Measurements from ENCODE around the gene UST.
"Not testable (repeated sequence)": the region's sequence is repeated elsewhere in the genome, so short reads cannot be mapped to it uniquely, and the experiment has no call there.

UST gene

GRCh38 chr6:148866657-148867268 is 119.9 kb downstream of the UST start:
- no peak for DNase-seq (ENCODE audit: low read depth in 1 of 2, low spot score in 1 of 2)

- DNase-seq (ENCODE audit: low read depth in 1 of 2, low spot score in 1 of 2) = no peak
Observed at GRCh38 chr6:148867862-148868261, 121.0 kb downstream of the UST start.

DNA sequence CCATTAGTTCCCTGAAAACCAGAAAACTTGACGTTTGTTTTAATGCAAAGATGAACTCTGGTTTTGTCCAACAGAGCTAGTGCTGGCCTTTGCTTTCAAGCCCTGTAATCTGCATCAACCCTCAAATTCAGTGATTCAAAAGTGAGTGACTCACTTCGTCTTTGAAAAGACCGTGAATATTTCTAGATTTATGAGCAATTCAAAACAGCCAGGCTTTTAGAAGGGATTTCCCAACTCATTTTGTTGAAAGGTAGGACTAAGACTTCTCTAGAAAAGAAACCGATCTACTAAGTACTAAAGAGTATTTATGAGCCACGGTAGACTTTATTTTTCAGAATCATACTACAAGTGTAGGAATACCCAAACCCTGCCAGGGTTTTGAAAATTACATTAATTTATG is 121.5 kb downstream of the UST start:
- no peak for DNase-seq (ENCODE audit: low read depth in 1 of 2, low spot score in 1 of 2)

DNA sequence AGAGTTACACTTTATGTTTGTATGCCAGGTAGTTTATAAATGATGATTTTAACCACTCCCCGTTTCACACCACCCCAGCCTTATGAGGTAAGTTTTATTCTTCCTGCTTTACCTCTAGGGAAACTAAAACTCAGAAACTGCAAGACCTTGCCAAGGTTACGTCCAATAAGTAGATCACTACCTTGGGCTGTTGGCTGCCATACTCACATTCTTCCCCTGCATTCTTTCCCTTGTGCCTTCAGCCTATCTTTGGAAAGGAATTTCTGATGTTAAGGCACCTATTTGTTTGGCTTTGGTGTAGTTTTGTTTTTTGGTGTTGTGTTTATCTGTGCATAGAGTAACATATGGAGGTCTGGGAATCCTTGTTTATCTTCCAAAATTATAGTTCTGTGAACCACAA is 122.1 kb downstream of the UST start:
- DNase-seq (ENCODE audit: low read depth in 1 of 2, low spot score in 1 of 2) = no peak

- DNase-seq (ENCODE audit: low read depth in 1 of 2, low spot score in 1 of 2) = no peak
Observed at GRCh38 chr6:148869585-148869984, 122.8 kb downstream of the UST start.

GRCh38 chr6:148873154-148873553 is 126.3 kb downstream of the UST start:
- no peak for DNase-seq (ENCODE audit: low read depth in 1 of 2, low spot score in 1 of 2)

- DNase-seq (ENCODE audit: low read depth in 1 of 2, low spot score in 1 of 2) = no peak
Observed at GRCh38 chr6:148873868-148874267, 127.0 kb downstream of the UST start.

DNA sequence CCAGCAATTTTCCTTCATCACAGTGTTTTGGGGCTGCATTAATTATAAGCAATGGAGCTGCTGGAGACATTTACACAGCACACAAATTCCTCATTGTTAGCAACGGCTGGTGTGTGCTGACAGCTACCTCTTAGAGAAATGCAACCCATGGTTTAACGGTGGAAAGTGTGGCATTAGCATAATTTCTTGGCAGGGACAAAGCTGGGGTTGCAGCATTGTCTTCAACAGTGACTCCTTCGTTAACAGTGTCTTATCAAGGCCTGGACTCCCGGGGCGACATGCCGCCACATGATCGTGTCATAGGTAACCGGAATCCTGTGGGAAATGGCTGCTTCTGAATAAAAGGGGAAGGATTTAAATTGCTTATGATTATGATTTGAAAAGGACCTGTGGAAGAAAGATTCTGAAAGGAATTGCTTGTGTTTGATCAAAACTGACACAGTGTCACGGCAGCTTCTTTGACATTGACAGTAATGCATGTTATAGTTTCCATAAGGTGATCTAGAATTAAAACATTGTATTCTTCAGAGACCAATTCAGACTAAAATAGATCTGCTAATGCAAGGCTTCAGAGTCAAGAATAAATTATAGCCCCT is 128.0 kb downstream of the UST start:
- no peak for DNase-seq (ENCODE audit: low read depth in 1 of 2, low spot score in 1 of 2)

- no peak for DNase-seq (ENCODE audit: low read depth in 1 of 2, low spot score in 1 of 2)
Observed at GRCh38 chr6:148878683-148879082, 131.9 kb downstream of the UST start.

DNA sequence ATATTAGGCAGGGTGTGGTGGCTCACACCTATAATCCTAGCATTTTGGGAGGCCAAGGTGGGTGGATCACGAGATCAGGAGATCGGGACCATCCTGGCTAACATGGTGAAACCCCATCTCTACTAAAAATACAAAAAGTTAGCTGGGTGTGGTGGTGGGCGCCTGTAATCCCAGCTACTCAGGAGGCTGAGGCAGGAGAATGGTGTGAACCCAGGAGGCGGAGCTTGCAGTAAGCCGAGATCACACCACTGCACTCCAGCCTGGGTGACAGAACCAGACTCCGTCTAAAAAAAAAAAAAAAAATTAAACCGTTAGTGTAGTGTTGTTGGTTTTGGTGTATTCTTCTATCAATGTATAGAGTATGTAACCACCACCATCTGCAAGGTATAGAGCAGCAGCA is 133.9 kb downstream of the UST start:
- DNase-seq (ENCODE audit: low read depth in 1 of 2, low spot score in 1 of 2) = not testable (repeated sequence)

- DNase-seq (ENCODE audit: low read depth in 1 of 2, low spot score in 1 of 2) = no peak
Observed at GRCh38 chr6:148881593-148882311, 134.9 kb downstream of the UST start.

DNA sequence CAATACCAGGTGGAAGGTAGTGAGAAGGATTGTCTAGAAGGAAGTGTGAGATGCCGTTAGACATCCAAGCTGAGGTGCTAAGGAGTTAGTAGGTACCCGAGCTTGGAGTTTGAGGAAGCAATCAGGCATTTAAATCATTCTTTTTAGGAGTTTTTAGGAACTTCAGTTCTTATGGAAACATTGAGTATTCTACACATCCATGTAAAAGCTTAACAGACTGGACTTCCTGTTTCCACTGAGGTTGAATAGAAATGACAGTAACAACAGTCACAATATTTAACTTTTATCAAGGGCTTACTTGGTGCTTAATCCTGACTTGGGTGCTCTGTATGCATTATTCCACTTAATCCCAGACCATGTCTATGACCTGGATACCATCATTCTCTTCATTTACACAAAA is 136.4 kb downstream of the UST start:
- no peak for DNase-seq (ENCODE audit: low read depth in 1 of 2, low spot score in 1 of 2)

GRCh38 chr6:148884461-148884860 is 137.6 kb downstream of the UST start:
- no peak for DNase-seq (ENCODE audit: low read depth in 1 of 2, low spot score in 1 of 2)

DNA sequence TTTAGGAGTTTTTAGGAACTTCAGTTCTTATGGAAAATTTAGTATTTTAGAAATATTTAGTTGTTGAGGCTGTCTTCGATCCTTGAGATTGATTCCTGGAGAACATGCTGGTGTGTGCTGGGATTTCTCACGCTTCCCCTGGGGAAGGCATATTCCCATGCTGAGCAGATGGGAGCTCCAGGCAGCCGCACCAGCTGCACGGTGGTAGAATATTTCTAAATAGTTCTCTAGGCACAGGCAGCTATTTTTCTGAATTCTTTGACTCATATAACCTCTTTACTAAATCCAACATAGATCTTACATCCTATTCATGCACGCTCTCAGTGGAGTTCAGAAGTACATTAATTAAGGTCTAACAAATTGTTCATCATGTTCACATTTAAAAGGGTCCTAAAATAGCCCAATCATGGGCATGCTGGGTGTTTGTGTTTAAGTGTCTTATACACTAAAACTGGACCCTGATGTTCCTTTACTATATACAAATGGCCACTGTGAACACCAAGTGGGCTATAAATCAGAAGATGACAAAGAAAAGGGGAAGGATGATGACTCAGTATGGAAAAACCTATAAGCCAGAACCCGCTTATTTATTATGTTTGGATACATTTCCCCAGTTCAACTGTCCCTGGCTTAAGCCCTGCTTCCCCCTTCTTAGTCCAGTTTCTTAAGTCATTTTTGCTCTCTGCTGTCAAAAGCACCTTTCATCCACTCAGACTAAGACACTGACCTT is 138.5 kb downstream of the UST start:
- DNase-seq (ENCODE audit: low read depth in 1 of 2, low spot score in 1 of 2) = no peak

GRCh38 chr6:148885925-148886845 is 139.4 kb downstream of the UST start:
- DNase-seq (ENCODE audit: low read depth in 1 of 2, low spot score in 1 of 2) = no peak

GRCh38 chr6:148887181-148887580 is 140.4 kb downstream of the UST start:
- no peak for DNase-seq (ENCODE audit: low read depth in 1 of 2, low spot score in 1 of 2)

DNA sequence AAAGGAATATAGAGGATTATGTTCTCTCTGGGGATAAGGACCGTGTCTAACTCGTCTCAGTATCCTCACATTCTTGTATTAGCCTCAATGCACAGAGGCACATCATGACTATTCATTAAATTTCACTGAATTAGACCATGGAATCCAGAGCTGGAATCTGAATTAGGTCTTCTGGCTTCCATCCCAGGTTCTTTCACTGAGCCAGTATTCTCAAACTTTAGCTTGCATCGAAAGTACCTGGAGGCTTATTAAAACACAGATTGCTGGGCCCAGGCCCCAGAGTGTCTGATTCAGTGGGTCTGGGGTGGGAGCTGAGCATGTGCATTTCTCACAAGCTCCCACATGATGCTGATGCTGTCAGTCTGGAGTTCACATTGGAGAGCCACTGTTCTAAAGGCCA is 142.0 kb downstream of the UST start:
- no peak for DNase-seq (ENCODE audit: low read depth in 1 of 2, low spot score in 1 of 2)

- DNase-seq (ENCODE audit: low read depth in 1 of 2, low spot score in 1 of 2) = no peak
Observed at GRCh38 chr6:148890096-148890495, 143.3 kb downstream of the UST start.

- no peak for DNase-seq (ENCODE audit: low read depth in 1 of 2, low spot score in 1 of 2)
Observed at GRCh38 chr6:148890652-148891404, 144.0 kb downstream of the UST start.

DNA sequence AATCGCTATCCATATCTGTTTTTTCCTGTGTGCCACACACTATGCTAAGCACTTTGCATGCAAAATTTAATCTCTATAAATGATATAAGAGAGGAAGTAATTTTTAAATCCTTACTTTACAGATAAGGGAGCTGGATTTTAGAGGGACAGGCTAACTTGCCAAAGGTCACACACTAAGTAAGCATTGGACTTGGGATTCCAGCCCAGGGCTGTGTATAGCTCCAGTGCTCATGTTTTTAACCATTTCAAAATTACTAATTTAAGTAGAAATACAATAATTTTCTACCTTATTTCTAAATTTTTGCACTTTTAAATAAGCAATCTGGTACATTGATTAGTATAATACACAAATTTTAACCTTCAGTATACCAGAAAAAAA is 144.6 kb downstream of the UST start:
- DNase-seq (ENCODE audit: low read depth in 1 of 2, low spot score in 1 of 2) = no peak

Data from activated T-helper 1 cell treated with anti-CD3 and anti-CD28 coated beads, Interleukin-2, amount 50 U/mL, for 16 hours (primary cell).